ENCODE data around the gene TCF4.

TCF4 gene

GRCh38 chr18:55214534-55214933, 373.5 kb downstream of the TCF4 start:
- Mint-ChIP-seq H3K4me3 (no peak overlapping the region), H3K36me3 (ENCODE audit: low read depth) (no peaks in the 10 kb centered on the region), H3K4me1 (peaks cover 7% of the 10 kb centered on the region), H3K27me3 (ENCODE audit: low read depth, poor library complexity) (peaks cover 13% of the 10 kb centered on the region), H3K27ac (no peak overlapping the region), H3K9me3 (peaks cover 6% of the 10 kb centered on the region)
- TF ChIP-seq, protein P1, sequence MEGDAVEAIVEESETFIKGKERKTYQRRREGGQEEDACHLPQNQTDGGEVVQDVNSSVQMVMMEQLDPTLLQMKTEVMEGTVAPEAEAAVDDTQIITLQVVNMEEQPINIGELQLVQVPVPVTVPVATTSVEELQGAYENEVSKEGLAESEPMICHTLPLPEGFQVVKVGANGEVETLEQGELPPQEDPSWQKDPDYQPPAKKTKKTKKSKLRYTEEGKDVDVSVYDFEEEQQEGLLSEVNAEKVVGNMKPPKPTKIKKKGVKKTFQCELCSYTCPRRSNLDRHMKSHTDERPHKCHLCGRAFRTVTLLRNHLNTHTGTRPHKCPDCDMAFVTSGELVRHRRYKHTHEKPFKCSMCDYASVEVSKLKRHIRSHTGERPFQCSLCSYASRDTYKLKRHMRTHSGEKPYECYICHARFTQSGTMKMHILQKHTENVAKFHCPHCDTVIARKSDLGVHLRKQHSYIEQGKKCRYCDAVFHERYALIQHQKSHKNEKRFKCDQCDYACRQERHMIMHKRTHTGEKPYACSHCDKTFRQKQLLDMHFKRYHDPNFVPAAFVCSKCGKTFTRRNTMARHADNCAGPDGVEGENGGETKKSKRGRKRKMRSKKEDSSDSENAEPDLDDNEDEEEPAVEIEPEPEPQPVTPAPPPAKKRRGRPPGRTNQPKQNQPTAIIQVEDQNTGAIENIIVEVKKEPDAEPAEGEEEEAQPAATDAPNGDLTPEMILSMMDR (IDR thresholded peaks at IDR 0.05): no peak
- DNase-seq: no peak

DNA sequence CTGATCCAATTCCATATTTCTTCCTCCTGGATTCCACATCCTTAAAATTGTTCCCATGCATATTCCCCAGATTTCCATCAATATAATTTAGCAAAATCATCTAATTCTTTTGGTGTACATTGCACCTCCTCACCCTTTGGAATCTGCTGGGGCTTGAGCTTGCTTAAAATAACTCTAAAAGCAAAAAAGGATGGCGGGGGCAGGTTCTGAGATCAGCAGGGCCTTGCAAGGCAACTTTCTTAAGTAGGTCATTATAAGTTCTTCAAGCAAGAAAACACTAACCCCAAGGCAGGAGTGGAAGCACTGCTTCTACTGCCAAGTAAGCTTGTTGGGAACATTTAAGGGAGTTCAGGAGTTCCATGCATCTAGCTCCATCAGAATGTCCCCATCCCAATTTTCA, 374.4 kb downstream of the TCF4 start:
- DNase-seq: no peak
- H3K27ac Mint-ChIP-seq: no peak overlapping the region
- no peak overlapping the region for H3K4me3 Mint-ChIP-seq
- TF ChIP-seq, protein P1 (IDR thresholded peaks at IDR 0.05): no peak
- peaks cover 7% of the 10 kb centered on the region for H3K4me1 Mint-ChIP-seq
- H3K27me3 Mint-ChIP-seq (ENCODE audit: low read depth, poor library complexity): peaks cover 13% of the 10 kb centered on the region
- peaks cover 6% of the 10 kb centered on the region for H3K9me3 Mint-ChIP-seq
- no peaks in the 10 kb centered on the region for H3K36me3 Mint-ChIP-seq (ENCODE audit: low read depth)

DNA sequence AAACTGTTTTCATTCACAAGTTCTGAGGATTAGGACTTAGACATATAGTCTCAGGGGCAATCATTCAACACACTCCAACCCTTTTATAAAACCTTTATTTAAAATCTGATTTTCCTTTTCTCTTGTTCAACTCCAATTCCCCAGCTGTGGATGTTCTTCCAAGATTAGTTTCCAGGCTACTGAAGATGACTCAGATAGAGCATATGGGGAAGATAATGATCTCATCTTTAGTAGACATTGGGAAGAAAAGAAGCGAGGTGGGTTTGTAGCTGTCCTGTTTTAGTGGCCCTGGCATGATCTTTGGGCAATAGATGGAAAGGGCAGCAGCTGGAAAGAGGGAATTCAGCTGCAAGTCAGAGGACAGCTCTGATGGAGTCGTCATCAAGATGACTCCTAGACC, 381.1 kb downstream of the TCF4 start:
- DNase-seq: no peak
- Mint-ChIP-seq H3K4me3 (no peak overlapping the region), H3K9me3 (peaks cover 6% of the 10 kb centered on the region), H3K4me1 (no peaks in the 10 kb centered on the region), H3K27me3 (ENCODE audit: low read depth, poor library complexity) (peaks cover 2% of the 10 kb centered on the region), H3K36me3 (ENCODE audit: low read depth) (no peaks in the 10 kb centered on the region), H3K27ac (no peak overlapping the region)
- TF ChIP-seq, protein P1 (IDR thresholded peaks at IDR 0.05): no peak

GRCh38 chr18:55202232-55202917, 385.6 kb downstream of the TCF4 start:
- no peak overlapping the region for H3K4me3 Mint-ChIP-seq
- H3K27me3 Mint-ChIP-seq (ENCODE audit: low read depth, poor library complexity): peaks cover 8% of the 10 kb centered on the region
- no peaks in the 10 kb centered on the region for H3K36me3 Mint-ChIP-seq (ENCODE audit: low read depth)
- TF ChIP-seq, protein P1 (IDR thresholded peaks at IDR 0.05): no peak
- H3K9me3 Mint-ChIP-seq: peaks cover 6% of the 10 kb centered on the region
- no peak for DNase-seq
- H3K27ac Mint-ChIP-seq: no peak overlapping the region
- no peaks in the 10 kb centered on the region for H3K4me1 Mint-ChIP-seq

- Mint-ChIP-seq H3K9me3 (peaks cover 6% of the 10 kb centered on the region), H3K27ac (no peak overlapping the region)
These were observed 388.6 kb downstream of the TCF4 start for GRCh38 chr18:55199291-55199963.

More at GRCh38 chr18:55199291-55199963, 388.6 kb downstream of the TCF4 start:
- TF ChIP-seq, protein P1 (IDR thresholded peaks at IDR 0.05): no peak
- Mint-ChIP-seq H3K36me3 (ENCODE audit: low read depth) (no peaks in the 10 kb centered on the region), H3K4me3 (no peak overlapping the region), H3K4me1 (no peaks in the 10 kb centered on the region), H3K27me3 (ENCODE audit: low read depth, poor library complexity) (peaks cover 8% of the 10 kb centered on the region)
- no peak for DNase-seq
